Germinal center (tissue), 1 donor: Measurements from ENCODE around the gene MEF2B.
"Not testable (repeated sequence)": the region's sequence is repeated elsewhere in the genome, so short reads cannot be mapped to it uniquely, and the experiment has no call there.

Experiments used
- DNase-seq: peaks from one replicate; pipeline ENCODE4 v3.0.0; 2012; ENCODE audit warnings: mixed read lengths, low spot score

Gene MEF2B

GRCh38 chr19:19155495-19156219, 14.4 kb downstream of the MEF2B start:
- DNase-seq, result peak; percentile 87

GRCh38 chr19:19154768-19155494, 15.1 kb downstream of the MEF2B start:
- DNase-seq, result no peak

GRCh38 chr19:19152668-19153384, 17.2 kb downstream of the MEF2B start:
- DNase-seq, result no peak

- no peak for DNase-seq
These were observed 18.6 kb downstream of the MEF2B start for GRCh38 chr19:19151418-19151817.

GRCh38 chr19:19149435-19149834, 20.6 kb downstream of the MEF2B start:
- DNase-seq, result no peak

GRCh38 chr19:19148504-19148903, 21.6 kb downstream of the MEF2B start:
- not testable (repeated sequence) for DNase-seq

GRCh38 chr19:19147344-19147743, 22.7 kb downstream of the MEF2B start:
- DNase-seq, result no peak

GRCh38 chr19:19146865-19147264, 23.2 kb downstream of the MEF2B start:
- no peak for DNase-seq

GRCh38 chr19:19145684-19146608, 24.1 kb downstream of the MEF2B start:
- DNase-seq, result peak; percentile 72

GRCh38 chr19:19145281-19145680, 24.8 kb downstream of the MEF2B start:
- no peak for DNase-seq

GRCh38 chr19:19142347-19142746, 27.7 kb downstream of the MEF2B start:
- no peak for DNase-seq

- no peak for DNase-seq
These were observed 29.6 kb downstream of the MEF2B start for GRCh38 chr19:19140476-19140875.

GRCh38 chr19:19139876-19140229, 30.2 kb downstream of the MEF2B start:
- no peak for DNase-seq

- peak; percentile 99 for DNase-seq
These were observed 31.7 kb downstream of the MEF2B start, which contains the start of gene TMEM161A for GRCh38 chr19:19138109-19138981. Gene TMEM161A (minus strand): TSS chr19:19138478. CDS start chr19:19138428, 50 bp downstream.

GRCh38 chr19:19137556-19138108, 32.4 kb downstream of the MEF2B start:
- no peak for DNase-seq

- DNase-seq, result not testable (repeated sequence)
These were observed 34.4 kb downstream of the MEF2B start for GRCh38 chr19:19135713-19136112.

GRCh38 chr19:19134687-19135158, 35.3 kb downstream of the MEF2B start:
- DNase-seq, result peak; percentile 77

GRCh38 chr19:19133985-19134384, 36.1 kb downstream of the MEF2B start:
- no peak for DNase-seq

- DNase-seq, result no peak
These were observed 37.2 kb downstream of the MEF2B start for GRCh38 chr19:19132912-19133311.

- DNase-seq, result no peak
These were observed 38.1 kb downstream of the MEF2B start for GRCh38 chr19:19131989-19132388.
